ENCODE measurements around the gene ITPKB. TPM values are rescaled to one million over a fixed set of nuclear protein-coding genes. Genes with fewer than 3 reads are reported as not detected.

ITPKB gene
- total and polyA plus RNA-seq, 2 experiments from 2014 or later: 0.31 to 5.2 TPM

DNA sequence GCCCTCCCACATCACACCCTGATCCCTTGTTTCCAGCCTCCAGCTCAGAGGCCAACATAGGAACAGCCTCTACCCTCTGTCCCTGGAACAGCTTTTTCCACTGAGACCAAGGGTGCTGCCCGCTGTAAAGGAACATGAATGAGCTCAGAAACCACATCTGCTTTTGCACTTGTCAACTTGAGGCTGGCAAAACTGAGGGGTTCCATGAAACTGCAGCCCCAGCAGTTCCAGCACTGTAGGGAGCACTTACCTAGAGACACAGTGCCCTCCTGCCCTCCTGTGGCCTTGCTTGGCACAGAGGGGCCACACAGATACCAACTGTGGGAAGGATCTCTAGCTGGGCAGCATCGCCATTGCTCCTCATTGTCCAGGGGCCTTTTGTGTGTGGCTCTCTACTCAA is 51.7 kb downstream of the ITPKB start:
- H3K79me2 ChIP-seq (replicated peaks; ENCODE audit: insufficient read depth): no peaks in the 10 kb centered on the region
- H2AFZ ChIP-seq: no peak overlapping the region
- H4K20me1 ChIP-seq (replicated peaks; ENCODE audit: insufficient read depth): no peaks in the 10 kb centered on the region
- no peaks in the 10 kb centered on the region for H3K36me3 ChIP-seq (ENCODE audit: insufficient read depth)
- no peak; the same call in 2 of the 3 replicates for ATAC-seq
- TF ChIP-seq, protein P1, sequence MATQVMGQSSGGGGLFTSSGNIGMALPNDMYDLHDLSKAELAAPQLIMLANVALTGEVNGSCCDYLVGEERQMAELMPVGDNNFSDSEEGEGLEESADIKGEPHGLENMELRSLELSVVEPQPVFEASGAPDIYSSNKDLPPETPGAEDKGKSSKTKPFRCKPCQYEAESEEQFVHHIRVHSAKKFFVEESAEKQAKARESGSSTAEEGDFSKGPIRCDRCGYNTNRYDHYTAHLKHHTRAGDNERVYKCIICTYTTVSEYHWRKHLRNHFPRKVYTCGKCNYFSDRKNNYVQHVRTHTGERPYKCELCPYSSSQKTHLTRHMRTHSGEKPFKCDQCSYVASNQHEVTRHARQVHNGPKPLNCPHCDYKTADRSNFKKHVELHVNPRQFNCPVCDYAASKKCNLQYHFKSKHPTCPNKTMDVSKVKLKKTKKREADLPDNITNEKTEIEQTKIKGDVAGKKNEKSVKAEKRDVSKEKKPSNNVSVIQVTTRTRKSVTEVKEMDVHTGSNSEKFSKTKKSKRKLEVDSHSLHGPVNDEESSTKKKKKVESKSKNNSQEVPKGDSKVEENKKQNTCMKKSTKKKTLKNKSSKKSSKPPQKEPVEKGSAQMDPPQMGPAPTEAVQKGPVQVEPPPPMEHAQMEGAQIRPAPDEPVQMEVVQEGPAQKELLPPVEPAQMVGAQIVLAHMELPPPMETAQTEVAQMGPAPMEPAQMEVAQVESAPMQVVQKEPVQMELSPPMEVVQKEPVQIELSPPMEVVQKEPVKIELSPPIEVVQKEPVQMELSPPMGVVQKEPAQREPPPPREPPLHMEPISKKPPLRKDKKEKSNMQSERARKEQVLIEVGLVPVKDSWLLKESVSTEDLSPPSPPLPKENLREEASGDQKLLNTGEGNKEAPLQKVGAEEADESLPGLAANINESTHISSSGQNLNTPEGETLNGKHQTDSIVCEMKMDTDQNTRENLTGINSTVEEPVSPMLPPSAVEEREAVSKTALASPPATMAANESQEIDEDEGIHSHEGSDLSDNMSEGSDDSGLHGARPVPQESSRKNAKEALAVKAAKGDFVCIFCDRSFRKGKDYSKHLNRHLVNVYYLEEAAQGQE (IDR thresholded peaks at IDR 0.05; ENCODE audit: unreplicated experiment): no peak
- TF ChIP-seq POLR2AphosphoS5 (IDR thresholded peaks at IDR 0.05; ENCODE audit: low read depth): no peak
- TF ChIP-seq, protein P2, sequence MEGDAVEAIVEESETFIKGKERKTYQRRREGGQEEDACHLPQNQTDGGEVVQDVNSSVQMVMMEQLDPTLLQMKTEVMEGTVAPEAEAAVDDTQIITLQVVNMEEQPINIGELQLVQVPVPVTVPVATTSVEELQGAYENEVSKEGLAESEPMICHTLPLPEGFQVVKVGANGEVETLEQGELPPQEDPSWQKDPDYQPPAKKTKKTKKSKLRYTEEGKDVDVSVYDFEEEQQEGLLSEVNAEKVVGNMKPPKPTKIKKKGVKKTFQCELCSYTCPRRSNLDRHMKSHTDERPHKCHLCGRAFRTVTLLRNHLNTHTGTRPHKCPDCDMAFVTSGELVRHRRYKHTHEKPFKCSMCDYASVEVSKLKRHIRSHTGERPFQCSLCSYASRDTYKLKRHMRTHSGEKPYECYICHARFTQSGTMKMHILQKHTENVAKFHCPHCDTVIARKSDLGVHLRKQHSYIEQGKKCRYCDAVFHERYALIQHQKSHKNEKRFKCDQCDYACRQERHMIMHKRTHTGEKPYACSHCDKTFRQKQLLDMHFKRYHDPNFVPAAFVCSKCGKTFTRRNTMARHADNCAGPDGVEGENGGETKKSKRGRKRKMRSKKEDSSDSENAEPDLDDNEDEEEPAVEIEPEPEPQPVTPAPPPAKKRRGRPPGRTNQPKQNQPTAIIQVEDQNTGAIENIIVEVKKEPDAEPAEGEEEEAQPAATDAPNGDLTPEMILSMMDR (conservative IDR thresholded peaks at IDR 0.05; ENCODE audit: low read depth in 2 of 2): peak in 1 of 2 experiments; percentile 24; a peak in 2 of 4 replicates
- peaks cover 8% of the 10 kb centered on the region for H3K4me1 ChIP-seq (ENCODE audit: insufficient read depth)
- Mint-ChIP-seq H3K36me3 (ENCODE audit: low read depth) (no peaks in the 10 kb centered on the region), H3K27ac (no peak overlapping the region), H3K27me3 (ENCODE audit: insufficient read depth, low read depth, poor library complexity) (peaks cover 1% of the 10 kb centered on the region), H3K9me3 (no peaks in the 10 kb centered on the region), H3K4me3 (no peak overlapping the region), H3K4me1 (peaks cover 41% of the 10 kb centered on the region)
- H3K27me3 ChIP-seq (ENCODE audit: insufficient read depth): peaks cover 1% of the 10 kb centered on the region; the same call in 1 of the 2 replicates
- no peaks in the 10 kb centered on the region for H3F3A ChIP-seq (replicated peaks; ENCODE audit: low read depth)
- no peaks in the 10 kb centered on the region for H3K9me2 ChIP-seq (ENCODE audit: insufficient read depth)
- no peak overlapping the region for H3K27ac ChIP-seq (ENCODE audit: low read depth)
- H3K4me2 ChIP-seq: no peak overlapping the region
- DNase-seq (ENCODE audit: low spot score): no peak
- H3K4me3 ChIP-seq: no peak overlapping the region

DNA sequence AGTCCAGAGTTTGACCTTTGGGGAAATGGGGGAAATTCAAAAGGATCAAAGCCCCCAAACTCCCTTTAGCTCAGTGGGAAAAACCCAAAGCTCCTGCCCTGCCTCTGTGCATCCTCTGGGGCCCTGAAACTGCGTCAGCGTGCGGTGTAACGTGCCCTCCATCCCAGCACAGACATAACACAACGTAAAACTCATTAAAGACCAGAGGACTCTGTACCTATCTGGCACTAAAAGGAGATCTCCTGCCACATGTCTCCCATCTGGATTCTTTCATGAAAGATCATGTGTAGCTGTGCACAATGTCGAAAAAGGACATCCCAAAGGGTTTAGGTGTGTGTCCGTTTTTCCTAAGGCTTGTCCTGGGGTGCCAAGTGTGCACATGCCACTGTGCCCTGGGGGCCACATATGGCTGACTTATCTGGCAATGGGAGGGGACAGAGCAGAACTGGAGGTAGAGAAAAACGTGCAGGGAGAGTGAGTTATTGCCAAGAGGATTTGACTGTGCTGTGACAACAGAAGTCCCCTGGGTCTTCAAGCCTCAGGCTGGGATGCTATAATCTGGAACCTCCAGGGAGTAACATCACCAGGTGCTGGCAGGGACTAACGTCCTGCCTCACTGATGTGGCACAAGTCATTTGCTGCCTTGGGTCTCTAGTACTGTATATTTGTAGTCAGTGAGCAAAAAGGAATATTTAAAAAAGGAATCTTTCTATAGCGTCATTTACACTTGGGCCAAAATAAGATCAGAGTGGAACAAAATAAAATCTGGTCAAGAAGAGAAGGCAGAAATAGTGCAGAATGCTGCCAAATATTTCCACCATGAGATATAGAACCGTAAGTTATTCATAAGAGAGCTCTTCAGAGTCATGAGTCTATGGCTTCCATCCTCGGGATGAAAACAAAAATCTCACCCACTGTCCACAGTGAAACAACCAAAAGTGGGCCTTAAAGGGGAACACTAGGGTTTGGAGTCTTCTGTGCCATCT is 52.3 kb downstream of the ITPKB start:
- no peak overlapping the region for H3K27ac Mint-ChIP-seq
- Histone ChIP-seq H3K27ac (ENCODE audit: low read depth) (no peak overlapping the region), H3K4me1 (ENCODE audit: insufficient read depth) (peaks cover 9% of the 10 kb centered on the region), H3K36me3 (ENCODE audit: insufficient read depth) (no peaks in the 10 kb centered on the region), H3F3A (replicated peaks; ENCODE audit: low read depth) (no peaks in the 10 kb centered on the region), H3K27me3 (ENCODE audit: insufficient read depth) (peaks cover 6% of the 10 kb centered on the region), H3K4me3 (no peak overlapping the region), H3K79me2 (replicated peaks; ENCODE audit: insufficient read depth) (no peaks in the 10 kb centered on the region), H3K4me2 (no peak overlapping the region), H2AFZ (no peak overlapping the region), H3K9me2 (ENCODE audit: insufficient read depth) (no peaks in the 10 kb centered on the region), H4K20me1 (replicated peaks; ENCODE audit: insufficient read depth) (no peaks in the 10 kb centered on the region; the same call in 1 of the 2 replicates)
- no peaks in the 10 kb centered on the region for H3K36me3 Mint-ChIP-seq (ENCODE audit: low read depth)
- H3K27me3 Mint-ChIP-seq (ENCODE audit: insufficient read depth, low read depth, poor library complexity): peaks cover 5% of the 10 kb centered on the region
- DNase-seq (ENCODE audit: low spot score): no peak
- no peaks in the 10 kb centered on the region for H3K9me3 Mint-ChIP-seq
- ATAC-seq: no peak
- no peak overlapping the region for H3K4me3 Mint-ChIP-seq
- H3K4me1 Mint-ChIP-seq: peaks cover 44% of the 10 kb centered on the region
- TF ChIP-seq POLR2AphosphoS5 (IDR thresholded peaks at IDR 0.05; ENCODE audit: low read depth) (no peak), EZH2phosphoT487 (IDR thresholded peaks at IDR 0.05; ENCODE audit: unreplicated experiment) (no peak)
- TF ChIP-seq, protein P3, sequence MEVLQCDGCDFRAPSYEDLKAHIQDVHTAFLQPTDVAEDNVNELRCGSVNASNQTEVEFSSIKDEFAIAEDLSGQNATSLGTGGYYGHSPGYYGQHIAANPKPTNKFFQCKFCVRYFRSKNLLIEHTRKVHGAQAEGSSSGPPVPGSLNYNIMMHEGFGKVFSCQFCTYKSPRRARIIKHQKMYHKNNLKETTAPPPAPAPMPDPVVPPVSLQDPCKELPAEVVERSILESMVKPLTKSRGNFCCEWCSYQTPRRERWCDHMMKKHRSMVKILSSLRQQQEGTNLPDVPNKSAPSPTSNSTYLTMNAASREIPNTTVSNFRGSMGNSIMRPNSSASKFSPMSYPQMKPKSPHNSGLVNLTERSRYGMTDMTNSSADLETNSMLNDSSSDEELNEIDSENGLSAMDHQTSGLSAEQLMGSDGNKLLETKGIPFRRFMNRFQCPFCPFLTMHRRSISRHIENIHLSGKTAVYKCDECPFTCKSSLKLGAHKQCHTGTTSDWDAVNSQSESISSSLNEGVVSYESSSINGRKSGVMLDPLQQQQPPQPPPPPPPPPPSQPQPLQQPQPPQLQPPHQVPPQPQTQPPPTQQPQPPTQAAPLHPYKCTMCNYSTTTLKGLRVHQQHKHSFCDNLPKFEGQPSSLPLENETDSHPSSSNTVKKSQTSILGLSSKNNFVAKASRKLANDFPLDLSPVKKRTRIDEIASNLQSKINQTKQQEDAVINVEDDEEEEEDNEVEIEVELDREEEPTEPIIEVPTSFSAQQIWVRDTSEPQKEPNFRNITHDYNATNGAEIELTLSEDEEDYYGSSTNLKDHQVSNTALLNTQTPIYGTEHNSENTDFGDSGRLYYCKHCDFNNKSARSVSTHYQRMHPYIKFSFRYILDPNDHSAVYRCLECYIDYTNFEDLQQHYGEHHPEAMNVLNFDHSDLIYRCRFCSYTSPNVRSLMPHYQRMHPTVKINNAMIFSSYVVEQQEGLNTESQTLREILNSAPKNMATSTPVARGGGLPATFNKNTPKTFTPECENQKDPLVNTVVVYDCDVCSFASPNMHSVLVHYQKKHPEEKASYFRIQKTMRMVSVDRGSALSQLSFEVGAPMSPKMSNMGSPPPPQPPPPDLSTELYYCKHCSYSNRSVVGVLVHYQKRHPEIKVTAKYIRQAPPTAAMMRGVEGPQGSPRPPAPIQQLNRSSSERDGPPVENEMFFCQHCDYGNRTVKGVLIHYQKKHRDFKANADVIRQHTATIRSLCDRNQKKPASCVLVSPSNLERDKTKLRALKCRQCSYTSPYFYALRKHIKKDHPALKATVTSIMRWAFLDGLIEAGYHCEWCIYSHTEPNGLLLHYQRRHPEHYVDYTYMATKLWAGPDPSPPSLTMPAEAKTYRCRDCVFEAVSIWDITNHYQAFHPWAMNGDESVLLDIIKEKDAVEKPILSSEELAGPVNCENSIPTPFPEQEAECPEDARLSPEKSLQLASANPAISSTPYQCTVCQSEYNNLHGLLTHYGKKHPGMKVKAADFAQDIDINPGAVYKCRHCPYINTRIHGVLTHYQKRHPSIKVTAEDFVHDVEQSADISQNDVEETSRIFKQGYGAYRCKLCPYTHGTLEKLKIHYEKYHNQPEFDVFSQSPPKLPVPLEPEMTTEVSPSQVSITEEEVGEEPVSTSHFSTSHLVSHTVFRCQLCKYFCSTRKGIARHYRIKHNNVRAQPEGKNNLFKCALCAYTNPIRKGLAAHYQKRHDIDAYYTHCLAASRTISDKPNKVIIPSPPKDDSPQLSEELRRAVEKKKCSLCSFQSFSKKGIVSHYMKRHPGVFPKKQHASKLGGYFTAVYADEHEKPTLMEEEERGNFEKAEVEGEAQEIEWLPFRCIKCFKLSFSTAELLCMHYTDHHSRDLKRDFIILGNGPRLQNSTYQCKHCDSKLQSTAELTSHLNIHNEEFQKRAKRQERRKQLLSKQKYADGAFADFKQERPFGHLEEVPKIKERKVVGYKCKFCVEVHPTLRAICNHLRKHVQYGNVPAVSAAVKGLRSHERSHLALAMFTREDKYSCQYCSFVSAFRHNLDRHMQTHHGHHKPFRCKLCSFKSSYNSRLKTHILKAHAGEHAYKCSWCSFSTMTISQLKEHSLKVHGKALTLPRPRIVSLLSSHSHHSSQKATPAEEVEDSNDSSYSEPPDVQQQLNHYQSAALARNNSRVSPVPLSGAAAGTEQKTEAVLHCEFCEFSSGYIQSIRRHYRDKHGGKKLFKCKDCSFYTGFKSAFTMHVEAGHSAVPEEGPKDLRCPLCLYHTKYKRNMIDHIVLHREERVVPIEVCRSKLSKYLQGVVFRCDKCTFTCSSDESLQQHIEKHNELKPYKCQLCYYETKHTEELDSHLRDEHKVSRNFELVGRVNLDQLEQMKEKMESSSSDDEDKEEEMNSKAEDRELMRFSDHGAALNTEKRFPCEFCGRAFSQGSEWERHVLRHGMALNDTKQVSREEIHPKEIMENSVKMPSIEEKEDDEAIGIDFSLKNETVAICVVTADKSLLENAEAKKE (CRISPR knock-in tag; IDR thresholded peaks at IDR 0.05): no peak
- TF ChIP-seq, protein P4, sequence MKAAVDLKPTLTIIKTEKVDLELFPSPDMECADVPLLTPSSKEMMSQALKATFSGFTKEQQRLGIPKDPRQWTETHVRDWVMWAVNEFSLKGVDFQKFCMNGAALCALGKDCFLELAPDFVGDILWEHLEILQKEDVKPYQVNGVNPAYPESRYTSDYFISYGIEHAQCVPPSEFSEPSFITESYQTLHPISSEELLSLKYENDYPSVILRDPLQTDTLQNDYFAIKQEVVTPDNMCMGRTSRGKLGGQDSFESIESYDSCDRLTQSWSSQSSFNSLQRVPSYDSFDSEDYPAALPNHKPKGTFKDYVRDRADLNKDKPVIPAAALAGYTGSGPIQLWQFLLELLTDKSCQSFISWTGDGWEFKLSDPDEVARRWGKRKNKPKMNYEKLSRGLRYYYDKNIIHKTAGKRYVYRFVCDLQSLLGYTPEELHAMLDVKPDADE (IDR thresholded peaks at IDR 0.05): no peak

All from GM23338 (cell line).